ENCODE results near the gene P2RX5.
A peak's percentile ranks its signal among the peaks of the same experiment; 100 is the strongest.
"Not testable (repeated sequence)": the region's sequence is repeated elsewhere in the genome, so short reads cannot be mapped to it uniquely, and the experiment has no call there.

Gene P2RX5, protein sequence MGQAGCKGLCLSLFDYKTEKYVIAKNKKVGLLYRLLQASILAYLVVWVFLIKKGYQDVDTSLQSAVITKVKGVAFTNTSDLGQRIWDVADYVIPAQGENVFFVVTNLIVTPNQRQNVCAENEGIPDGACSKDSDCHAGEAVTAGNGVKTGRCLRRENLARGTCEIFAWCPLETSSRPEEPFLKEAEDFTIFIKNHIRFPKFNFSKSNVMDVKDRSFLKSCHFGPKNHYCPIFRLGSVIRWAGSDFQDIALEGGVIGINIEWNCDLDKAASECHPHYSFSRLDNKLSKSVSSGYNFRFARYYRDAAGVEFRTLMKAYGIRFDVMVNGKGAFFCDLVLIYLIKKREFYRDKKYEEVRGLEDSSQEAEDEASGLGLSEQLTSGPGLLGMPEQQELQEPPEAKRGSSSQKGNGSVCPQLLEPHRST

DNA sequence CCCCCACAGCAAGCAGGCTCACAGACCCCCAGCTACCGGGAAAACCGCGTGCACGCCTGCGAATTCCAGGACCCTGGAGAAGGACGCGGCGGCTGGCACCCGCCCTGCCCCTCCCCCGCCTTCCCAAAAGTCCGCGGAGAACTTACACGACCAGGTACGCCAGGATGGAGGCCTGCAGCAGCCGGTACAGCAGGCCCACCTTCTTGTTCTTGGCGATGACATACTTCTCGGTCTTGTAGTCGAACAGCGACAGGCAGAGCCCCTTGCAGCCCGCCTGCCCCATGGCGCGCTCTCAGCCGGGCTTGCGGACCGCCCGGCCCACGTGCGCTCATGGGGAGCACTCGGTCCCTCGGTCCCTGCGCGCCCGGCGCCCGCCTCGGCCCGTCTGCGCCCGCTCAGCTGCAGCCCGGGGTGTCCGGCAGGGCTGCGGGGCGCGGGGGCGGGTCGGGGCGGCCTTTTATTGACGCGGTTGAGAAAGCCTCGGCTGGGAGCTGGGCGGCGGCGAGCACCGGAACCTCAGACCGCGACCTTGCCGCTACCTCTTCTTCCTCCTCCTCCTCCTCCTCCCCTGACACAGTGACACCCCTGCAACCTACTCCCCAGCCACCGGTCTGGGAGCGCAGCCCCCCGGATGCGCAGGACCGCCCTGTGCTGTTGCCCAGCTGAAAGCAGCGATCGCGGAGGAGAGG, at the start of gene P2RX5:
P2RX5 (minus strand) TSS at position 433 of the 689 bp plus-strand sequence; CDS start at position 283, 150 bp downstream.
- Histone ChIP-seq H3K27ac (ENCODE audit: low read depth, low read length) (no peak within 1 kb of the TSS), H3K4me1 (ENCODE audit: control insufficient read depth, insufficient read depth, low read length) (peaks cover 3% of the 10 kb centered on the region; the same call in 1 of the 2 replicates), H3K9ac (ENCODE audit: low read depth, low read length) (no peak within 1 kb of the TSS; the same call in 1 of the 2 replicates), H3K9me3 (ENCODE audit: control insufficient read depth, insufficient read depth, low read length) (no peaks in the 10 kb centered on the region), H3K36me3 (ENCODE audit: control insufficient read depth, insufficient read depth, low read length) (no peaks in the 10 kb centered on the region), H3K27me3 (ENCODE audit: control insufficient read depth, insufficient read depth, low read length) (peaks cover 31% of the 10 kb centered on the region), H3K4me3 (ENCODE audit: low read depth, low read length) (peak within 1 kb of the TSS; percentile 75)

DNA sequence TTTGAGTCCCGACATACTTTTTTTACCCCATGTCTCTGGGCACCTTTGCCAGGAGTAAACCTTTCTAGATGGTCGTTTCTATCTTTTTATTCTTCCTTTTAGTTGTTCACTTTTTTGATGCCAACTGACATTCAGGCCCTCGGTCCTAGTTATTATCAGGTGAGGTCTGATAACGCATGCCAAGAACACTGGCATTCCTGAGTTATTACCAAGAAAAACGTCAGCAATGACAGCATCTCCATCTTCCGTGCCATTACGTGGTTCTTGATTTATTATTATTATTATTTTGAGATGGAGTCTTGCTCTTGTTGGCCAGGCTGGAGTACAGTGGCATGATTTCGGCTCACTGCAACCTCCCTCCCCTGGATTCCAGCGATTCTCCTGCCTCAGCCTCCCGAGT, 49.1 kb upstream of the P2RX5 start:
- H3K9ac ChIP-seq (ENCODE audit: low read depth, low read length) = no peak overlapping the region

DNA sequence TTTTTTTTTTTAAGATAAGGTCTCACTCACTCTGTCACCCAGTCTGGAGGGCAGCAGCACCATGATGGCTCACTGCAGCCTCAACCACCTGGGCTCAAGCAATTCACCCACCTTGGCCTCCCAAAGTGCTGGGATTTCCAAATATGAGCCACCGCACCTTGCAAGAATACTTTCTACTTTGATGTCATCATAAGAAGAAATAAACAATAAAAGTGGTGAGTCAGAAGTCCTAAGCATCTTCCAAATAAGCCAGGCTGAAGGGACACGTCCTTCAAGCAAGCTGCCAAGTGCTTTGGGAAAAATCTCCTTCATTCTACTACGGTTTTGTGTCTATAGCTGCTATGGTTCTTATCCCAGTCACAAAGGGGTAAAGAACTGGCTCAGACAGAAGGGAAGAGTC, 48.1 kb upstream of the P2RX5 start:
- Histone ChIP-seq H3K27me3 (ENCODE audit: control insufficient read depth, insufficient read depth, low read length) (no peaks in the 10 kb centered on the region), H3K27ac (ENCODE audit: low read depth, low read length) (no peak overlapping the region), H3K36me3 (ENCODE audit: control insufficient read depth, insufficient read depth, low read length) (no peaks in the 10 kb centered on the region), H3K4me3 (ENCODE audit: low read depth, low read length) (no peak overlapping the region), H3K4me1 (ENCODE audit: control insufficient read depth, insufficient read depth, low read length) (no peaks in the 10 kb centered on the region), H3K9me3 (ENCODE audit: control insufficient read depth, insufficient read depth, low read length) (no peaks in the 10 kb centered on the region), H3K9ac (ENCODE audit: low read depth, low read length) (no peak overlapping the region)

More for the DNA sequence above, 49.1 kb upstream of the P2RX5 start:
- no peaks in the 10 kb centered on the region for H3K4me1 ChIP-seq (ENCODE audit: control insufficient read depth, insufficient read depth, low read length)
- H3K27ac ChIP-seq (ENCODE audit: low read depth, low read length) = no peak overlapping the region
- H3K9me3 ChIP-seq (ENCODE audit: control insufficient read depth, insufficient read depth, low read length) = no peaks in the 10 kb centered on the region
- no peaks in the 10 kb centered on the region for H3K36me3 ChIP-seq (ENCODE audit: control insufficient read depth, insufficient read depth, low read length)
- no peaks in the 10 kb centered on the region for H3K27me3 ChIP-seq (ENCODE audit: control insufficient read depth, insufficient read depth, low read length)
- H3K4me3 ChIP-seq (ENCODE audit: low read depth, low read length) = no peak overlapping the region

DNA sequence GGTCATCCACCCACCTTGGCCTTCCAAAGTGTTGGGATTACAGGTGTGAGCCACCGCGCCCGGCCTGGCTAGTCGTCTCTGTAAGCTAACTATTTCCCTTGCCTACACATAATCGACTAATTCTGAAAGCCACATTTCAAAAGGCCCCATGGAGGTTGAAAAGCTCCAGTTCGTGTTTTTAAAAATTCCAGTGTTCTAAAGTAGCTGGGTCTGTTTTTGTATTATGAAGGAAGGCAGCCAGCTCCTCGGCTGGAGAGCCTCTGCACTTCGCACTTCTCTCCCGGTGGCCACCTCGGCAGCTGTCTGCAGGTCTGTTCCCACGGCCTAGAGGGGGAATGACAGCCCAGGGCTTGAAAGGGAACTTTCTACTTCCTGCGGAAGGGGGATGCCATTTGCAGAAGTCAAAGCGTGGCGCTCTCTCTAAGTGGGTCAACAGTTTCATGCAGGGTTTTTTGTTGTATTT, 44.7 kb upstream of the P2RX5 start:
- H3K36me3 ChIP-seq (ENCODE audit: control insufficient read depth, insufficient read depth, low read length) = no peaks in the 10 kb centered on the region
- no peak overlapping the region for H3K4me3 ChIP-seq (ENCODE audit: low read depth, low read length)
- no peak overlapping the region for H3K9ac ChIP-seq (ENCODE audit: low read depth, low read length)
- no peaks in the 10 kb centered on the region for H3K27me3 ChIP-seq (ENCODE audit: control insufficient read depth, insufficient read depth, low read length)
- peaks cover 4% of the 10 kb centered on the region; the same call in 1 of the 2 replicates for H3K4me1 ChIP-seq (ENCODE audit: control insufficient read depth, insufficient read depth, low read length)
- H3K9me3 ChIP-seq (ENCODE audit: control insufficient read depth, insufficient read depth, low read length) = no peaks in the 10 kb centered on the region
- no peak overlapping the region for H3K27ac ChIP-seq (ENCODE audit: low read depth, low read length)

DNA sequence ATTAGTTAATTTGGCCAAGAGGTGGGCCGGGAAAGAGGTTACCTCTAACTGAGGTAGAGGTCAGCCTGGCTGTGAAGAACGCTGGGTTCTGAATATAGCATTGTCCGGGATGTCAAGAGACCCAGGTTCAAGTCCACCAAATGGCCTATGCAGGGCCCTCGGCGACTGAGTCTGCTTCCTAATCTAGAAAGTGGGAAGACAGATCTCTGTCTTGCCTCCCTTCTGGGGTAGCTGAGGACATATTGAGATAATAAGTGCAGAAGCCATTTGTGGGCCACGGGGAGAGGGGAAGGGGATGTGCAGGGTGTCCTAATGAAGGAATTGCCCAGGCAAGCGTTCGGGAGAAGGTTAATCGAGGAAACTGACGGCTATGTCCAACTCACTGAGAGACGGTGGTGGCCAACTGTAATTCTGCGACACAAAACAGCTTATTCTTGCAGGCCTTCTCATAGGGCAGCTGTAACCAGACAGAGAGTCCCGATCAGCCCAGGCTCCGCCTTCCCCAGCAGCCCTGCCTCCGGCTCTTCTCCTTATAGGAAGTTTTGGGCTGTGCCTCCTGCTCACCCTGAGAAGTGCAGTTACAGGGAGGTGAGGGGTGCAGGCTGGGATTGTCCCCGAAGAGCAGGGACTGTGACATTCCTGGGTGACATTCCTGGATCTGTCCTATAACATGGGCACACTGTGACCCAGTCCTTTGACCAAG, 43.6 kb upstream of the P2RX5 start:
- H3K9ac ChIP-seq (ENCODE audit: low read depth, low read length) = no peak overlapping the region
- H3K9me3 ChIP-seq (ENCODE audit: control insufficient read depth, insufficient read depth, low read length) = no peaks in the 10 kb centered on the region
- peaks cover 4% of the 10 kb centered on the region; the same call in 1 of the 2 replicates for H3K4me1 ChIP-seq (ENCODE audit: control insufficient read depth, insufficient read depth, low read length)
- no peak overlapping the region for H3K4me3 ChIP-seq (ENCODE audit: low read depth, low read length)
- H3K27me3 ChIP-seq (ENCODE audit: control insufficient read depth, insufficient read depth, low read length) = no peaks in the 10 kb centered on the region
- no peak overlapping the region for H3K27ac ChIP-seq (ENCODE audit: low read depth, low read length)
- H3K36me3 ChIP-seq (ENCODE audit: control insufficient read depth, insufficient read depth, low read length) = no peaks in the 10 kb centered on the region

DNA sequence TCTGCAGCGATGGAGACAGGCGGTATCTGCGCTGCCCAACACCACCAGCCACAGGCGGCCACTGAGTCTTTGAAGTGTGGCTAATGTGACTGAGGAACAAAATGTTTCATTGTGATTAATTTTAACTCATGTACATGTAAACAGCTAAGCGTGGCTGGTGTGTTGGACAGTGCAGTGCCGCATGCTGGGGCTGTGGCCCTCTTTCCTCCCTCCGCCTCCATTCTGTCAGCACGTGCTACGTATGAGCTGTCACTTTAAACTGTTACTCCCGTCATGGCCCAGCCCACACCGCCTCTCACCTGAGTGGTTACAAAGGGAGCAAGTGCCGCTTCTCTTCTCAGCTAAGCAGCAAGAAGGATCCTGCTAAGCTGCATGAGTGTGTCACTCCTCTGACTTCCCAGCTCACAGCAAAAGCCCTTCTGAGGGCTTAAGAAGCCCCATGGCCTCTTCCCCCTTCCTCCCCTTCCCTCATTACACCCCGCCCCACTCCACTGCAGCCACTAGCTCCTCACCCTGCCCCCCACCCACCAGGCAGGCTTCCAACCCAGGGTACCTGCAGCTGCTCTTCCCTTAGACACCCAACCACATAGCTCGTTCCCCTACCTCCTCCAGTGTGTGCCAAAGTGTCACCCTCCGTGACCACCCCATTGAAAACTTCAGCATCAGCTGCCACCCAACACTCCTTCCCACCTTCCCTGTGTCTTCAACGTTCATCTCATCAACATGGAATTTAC, 42.8 kb upstream of the P2RX5 start:
- Histone ChIP-seq H3K36me3 (ENCODE audit: control insufficient read depth, insufficient read depth, low read length) (no peaks in the 10 kb centered on the region), H3K4me1 (ENCODE audit: control insufficient read depth, insufficient read depth, low read length) (peaks cover 4% of the 10 kb centered on the region; the same call in 1 of the 2 replicates), H3K4me3 (ENCODE audit: low read depth, low read length) (no peak overlapping the region), H3K9ac (ENCODE audit: low read depth, low read length) (no peak overlapping the region), H3K27ac (ENCODE audit: low read depth, low read length) (no peak overlapping the region), H3K9me3 (ENCODE audit: control insufficient read depth, insufficient read depth, low read length) (no peaks in the 10 kb centered on the region), H3K27me3 (ENCODE audit: control insufficient read depth, insufficient read depth, low read length) (no peaks in the 10 kb centered on the region)

DNA sequence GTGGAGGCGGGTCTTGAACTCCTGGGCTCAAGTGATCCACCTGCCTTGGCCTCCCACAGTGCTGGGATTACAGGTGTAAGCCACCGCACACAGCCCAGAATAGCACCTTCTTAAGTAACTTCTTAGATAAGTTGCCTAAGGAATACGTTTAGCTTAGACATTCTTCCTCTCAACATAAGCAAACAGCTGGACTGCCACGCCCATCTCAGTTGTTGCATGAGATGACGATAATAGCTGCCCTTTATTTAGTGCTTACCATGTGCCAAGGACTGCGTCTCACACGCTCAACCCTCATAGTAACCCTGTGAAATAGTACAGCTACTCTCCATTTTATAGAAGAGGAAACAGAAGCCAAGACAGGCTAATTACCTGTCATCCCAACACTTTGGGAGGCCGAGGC, 39.6 kb upstream of the P2RX5 start:
- H3K27ac ChIP-seq (ENCODE audit: low read depth, low read length) = no peak overlapping the region
- no peak overlapping the region for H3K4me3 ChIP-seq (ENCODE audit: low read depth, low read length)
- H3K27me3 ChIP-seq (ENCODE audit: control insufficient read depth, insufficient read depth, low read length) = no peaks in the 10 kb centered on the region
- no peaks in the 10 kb centered on the region for H3K36me3 ChIP-seq (ENCODE audit: control insufficient read depth, insufficient read depth, low read length)
- no peak overlapping the region for H3K9ac ChIP-seq (ENCODE audit: low read depth, low read length)
- H3K9me3 ChIP-seq (ENCODE audit: control insufficient read depth, insufficient read depth, low read length) = no peaks in the 10 kb centered on the region
- H3K4me1 ChIP-seq (ENCODE audit: control insufficient read depth, insufficient read depth, low read length) = peaks cover 9% of the 10 kb centered on the region

DNA sequence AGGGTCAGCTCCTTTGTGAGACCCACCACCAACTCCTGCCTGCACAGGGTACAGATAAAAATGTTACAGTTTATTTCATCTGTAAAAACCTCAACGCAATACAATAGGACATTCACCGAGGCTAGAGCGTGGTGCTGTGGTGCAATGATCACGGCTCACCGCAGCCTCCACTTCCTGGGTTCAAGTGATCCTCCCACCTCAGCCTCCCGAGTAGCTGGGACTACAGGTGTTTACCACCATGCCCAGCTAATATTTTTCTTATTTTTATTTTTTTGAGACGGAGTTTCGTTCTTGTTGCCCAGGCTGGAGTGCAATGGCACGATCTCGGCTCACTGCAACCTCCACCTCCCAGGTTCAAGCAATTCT, 38.9 kb upstream of the P2RX5 start:
- not testable (repeated sequence) for H3K27ac ChIP-seq (ENCODE audit: low read depth, low read length); H3K4me3 ChIP-seq (ENCODE audit: low read depth, low read length); H3K36me3 ChIP-seq (ENCODE audit: control insufficient read depth, insufficient read depth, low read length); H3K9ac ChIP-seq (ENCODE audit: low read depth, low read length); H3K9me3 ChIP-seq (ENCODE audit: control insufficient read depth, insufficient read depth, low read length); H3K27me3 ChIP-seq (ENCODE audit: control insufficient read depth, insufficient read depth, low read length)
- H3K4me1 ChIP-seq (ENCODE audit: control insufficient read depth, insufficient read depth, low read length) = peaks cover 11% of the 10 kb centered on the region

DNA sequence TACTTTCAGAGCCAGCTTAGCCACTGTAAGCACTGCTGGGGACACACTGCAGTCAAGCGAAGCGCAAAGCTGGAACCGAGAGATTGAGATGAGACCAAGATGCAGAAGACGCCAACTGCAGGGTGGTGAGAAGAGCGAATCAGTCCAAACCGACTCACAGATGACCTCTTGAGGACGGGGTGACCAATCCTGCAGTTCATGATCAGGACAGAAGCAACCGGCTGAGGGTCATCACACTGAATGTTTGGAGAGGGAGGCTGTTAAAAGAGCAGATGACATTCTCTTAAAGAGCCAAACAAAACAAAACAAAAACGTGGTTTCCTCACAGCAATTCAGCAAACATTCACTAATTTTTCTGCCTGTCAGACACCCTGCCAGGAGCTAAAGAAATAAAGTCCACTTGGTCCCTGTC, 36.3 kb upstream of the P2RX5 start:
- Histone ChIP-seq H3K4me3 (ENCODE audit: low read depth, low read length) (no peak overlapping the region), H3K4me1 (ENCODE audit: control insufficient read depth, insufficient read depth, low read length) (peaks cover 7% of the 10 kb centered on the region), H3K9ac (ENCODE audit: low read depth, low read length) (no peak overlapping the region), H3K9me3 (ENCODE audit: control insufficient read depth, insufficient read depth, low read length) (no peaks in the 10 kb centered on the region), H3K36me3 (ENCODE audit: control insufficient read depth, insufficient read depth, low read length) (peaks cover 6% of the 10 kb centered on the region), H3K27me3 (ENCODE audit: control insufficient read depth, insufficient read depth, low read length) (no peaks in the 10 kb centered on the region), H3K27ac (ENCODE audit: low read depth, low read length) (no peak overlapping the region)

DNA sequence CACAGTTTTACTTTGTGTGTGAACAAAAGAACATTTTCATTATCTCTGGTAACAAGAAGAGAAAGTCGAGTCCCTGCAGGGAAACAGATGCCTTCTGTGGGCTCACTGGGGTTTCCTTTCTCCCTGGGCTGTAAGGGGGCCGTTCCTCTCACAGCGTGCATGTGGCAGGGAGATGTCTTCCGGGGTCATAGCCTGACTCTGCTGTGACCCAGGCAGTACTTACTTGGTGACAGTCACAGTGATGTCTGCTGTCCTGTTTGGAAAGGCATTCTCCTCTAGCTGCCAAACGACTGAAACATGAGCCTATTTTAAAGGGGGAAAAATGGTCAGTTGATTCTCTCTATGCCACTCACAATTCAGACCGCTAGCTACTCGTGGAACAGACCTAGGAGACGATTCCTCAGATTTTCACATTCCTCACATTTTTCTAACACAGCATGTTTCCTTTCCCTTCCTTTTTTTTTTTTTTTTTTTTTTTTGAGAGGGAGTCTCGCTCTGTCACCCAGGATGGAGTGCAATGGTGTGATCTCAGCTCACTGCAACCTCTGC, 35.0 kb upstream of the P2RX5 start:
- peak overlapping the region; percentile 61 for H3K27ac ChIP-seq (ENCODE audit: low read depth, low read length)
- H3K27me3 ChIP-seq (ENCODE audit: control insufficient read depth, insufficient read depth, low read length) = no peaks in the 10 kb centered on the region
- peaks cover 15% of the 10 kb centered on the region for H3K36me3 ChIP-seq (ENCODE audit: control insufficient read depth, insufficient read depth, low read length)

More for the DNA sequence above, 35.0 kb upstream of the P2RX5 start:
- Histone ChIP-seq H3K4me1 (ENCODE audit: control insufficient read depth, insufficient read depth, low read length) (peaks cover 7% of the 10 kb centered on the region), H3K4me3 (ENCODE audit: low read depth, low read length) (no peak overlapping the region), H3K9ac (ENCODE audit: low read depth, low read length) (no peak overlapping the region), H3K9me3 (ENCODE audit: control insufficient read depth, insufficient read depth, low read length) (no peaks in the 10 kb centered on the region)

Data from HUES48 (cell line).